Iris pigment epithelial cell (primary cell): ENCODE results near the gene TCF25.

ENCODE experiments used
- DNase-seq: peaks from one replicate; pipeline ENCODE4 v3.0.0-alpha.2; 2011; ENCODE audit warnings: low read depth

Gene TCF25

DNA sequence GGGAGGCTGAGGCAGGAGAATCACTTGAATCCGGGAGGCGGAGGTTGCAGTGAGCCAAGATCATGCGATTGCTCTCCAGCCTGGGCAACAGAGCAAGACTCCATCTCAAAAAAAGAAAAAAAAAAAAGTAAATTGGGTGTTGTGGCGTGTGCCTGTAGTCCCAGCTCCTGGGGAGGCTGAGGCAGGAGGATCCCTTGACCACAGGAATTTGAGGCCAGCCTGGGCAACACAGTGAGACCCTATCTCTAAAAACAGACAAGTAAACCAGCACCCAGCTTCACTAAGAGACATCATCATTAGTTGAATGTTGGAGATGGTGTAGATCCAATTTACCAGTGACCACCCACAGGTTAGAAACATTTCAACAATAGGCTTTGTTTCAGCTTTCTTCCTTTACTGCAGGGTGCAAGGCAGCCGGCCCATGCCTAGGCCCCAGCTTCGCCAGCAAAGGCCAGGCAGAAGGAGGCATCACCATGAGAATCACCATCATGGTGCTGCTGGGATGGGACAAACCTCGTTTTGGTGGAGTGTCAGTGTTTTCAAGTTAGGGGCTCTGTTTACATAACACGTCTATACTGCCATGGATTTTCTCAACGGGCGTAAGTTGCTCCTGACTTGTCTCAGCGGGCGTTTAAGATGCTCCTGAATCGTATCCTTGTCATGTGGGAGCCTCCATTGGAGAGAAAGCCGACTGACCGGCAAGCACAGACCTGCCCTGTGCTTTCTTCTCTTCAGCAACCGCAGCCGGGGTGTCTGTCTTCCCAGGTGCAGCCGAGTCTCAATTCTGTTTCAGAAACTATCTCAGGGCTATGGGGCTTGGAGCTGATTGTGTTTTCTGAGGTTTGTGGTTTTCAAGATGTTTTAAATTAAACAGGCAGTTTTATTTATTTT, 7.3 kb downstream of the TCF25 start:
- no peak for DNase-seq

DNA sequence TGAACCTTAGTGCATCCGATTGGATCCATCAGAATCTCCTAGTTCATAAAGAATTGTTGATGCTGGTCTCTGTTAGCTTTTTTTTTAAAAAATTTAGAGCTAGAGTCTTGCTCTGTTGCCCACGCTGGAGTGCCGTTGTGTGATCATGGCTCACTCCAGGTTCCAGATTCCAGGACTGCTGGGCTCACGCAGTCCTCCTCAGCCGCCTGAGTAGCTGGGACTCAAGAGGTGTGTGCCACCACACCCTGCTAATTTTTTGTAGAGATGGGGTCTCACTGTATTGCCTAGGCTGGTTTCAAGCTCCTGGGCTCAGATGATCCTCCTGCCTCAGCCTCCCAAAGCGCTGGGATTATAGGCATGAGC, 8.0 kb downstream of the TCF25 start:
- DNase-seq = no peak

DNA sequence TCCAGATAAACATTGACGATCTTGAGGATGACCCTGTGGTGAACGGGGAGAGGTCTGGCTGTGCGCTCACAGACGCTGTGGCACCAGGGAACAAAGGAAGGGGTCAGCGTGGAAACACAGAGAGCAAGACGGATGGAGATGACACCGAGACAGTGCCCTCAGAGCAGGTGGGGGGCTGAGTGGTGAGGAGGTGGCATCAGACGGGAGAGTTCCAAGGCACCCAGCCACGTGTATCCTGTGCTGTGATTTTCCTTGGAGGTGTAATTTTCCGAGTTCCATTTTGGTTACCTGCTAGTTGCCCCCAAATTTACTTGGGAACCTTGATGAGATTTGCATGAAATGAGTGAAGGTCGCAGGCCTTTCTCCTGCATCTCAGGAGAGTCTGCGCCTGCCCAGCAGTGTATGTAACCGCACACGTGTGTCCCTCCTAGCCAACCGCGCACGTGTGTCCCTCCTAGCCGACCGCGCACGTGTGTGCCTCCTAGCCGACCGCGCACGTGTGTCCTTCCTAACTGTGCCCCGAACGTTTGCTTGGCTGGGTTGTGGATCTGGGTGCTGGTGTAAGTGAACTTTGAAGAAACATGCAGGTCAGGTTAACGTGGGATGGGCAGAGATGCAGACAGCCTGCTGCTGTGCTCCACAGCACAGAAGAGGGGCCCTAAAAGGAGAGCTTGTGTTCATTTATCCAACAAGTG, 10.1 kb downstream of the TCF25 start:
- DNase-seq = no peak

DNA sequence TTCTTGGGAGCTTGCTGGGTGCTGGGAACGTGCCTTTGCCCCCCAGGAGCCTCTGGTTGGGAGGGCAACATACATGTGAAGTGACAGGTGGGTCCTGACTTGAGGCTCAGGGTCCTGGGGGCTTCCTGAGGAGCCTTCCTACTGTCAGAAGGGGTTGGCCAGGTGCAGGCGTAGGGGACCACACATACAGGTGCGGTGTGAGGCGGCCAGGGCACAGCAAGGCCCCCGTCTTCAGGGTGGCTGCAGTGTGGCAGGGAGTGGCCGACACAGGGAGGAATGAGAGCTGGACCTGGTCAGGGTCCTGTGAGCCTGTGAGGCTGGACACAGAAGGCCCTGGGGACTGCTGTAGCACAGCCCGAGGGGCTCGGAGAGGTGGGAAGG, 10.6 kb downstream of the TCF25 start:
- DNase-seq = no peak

DNA sequence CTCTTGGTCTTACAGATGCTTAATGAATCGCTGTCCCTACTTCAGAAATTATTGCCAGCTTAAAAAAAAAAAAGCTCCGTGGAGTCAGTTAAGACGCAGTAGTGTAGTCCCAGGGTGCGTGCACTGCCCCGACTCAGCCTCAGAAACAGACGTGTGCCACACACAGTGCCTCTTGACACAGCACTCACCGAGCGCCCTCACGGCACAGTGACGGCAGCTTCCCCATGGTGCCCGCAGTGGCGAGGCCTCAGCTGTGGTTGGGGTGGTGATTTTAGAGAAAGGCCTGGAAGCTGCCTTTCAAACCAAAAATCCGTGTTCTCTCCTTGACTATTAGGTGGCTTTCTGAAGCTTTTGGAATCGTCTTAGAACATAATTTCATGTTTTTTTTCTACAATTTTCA, 13.9 kb downstream of the TCF25 start:
- no peak for DNase-seq

DNA sequence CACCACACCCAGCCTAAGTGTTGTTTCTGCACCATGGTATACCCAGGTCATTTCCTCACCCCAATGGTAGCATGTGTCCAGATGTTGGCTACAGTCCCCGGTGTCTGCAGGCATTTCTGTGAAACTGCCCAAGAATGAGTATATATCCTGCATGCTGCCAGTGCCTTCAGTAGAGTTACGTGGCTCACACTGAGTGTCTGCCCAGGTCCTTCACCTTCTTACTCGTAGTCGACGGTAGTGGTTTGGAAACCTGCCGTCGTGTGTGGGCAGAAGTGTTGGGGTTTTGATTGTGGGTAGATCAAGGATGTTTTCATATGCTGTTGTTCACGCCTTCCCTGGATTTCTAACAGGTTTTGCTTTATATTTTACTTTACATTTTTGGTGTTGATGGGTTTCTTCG, 16.8 kb downstream of the TCF25 start:
- DNase-seq = no peak

DNA sequence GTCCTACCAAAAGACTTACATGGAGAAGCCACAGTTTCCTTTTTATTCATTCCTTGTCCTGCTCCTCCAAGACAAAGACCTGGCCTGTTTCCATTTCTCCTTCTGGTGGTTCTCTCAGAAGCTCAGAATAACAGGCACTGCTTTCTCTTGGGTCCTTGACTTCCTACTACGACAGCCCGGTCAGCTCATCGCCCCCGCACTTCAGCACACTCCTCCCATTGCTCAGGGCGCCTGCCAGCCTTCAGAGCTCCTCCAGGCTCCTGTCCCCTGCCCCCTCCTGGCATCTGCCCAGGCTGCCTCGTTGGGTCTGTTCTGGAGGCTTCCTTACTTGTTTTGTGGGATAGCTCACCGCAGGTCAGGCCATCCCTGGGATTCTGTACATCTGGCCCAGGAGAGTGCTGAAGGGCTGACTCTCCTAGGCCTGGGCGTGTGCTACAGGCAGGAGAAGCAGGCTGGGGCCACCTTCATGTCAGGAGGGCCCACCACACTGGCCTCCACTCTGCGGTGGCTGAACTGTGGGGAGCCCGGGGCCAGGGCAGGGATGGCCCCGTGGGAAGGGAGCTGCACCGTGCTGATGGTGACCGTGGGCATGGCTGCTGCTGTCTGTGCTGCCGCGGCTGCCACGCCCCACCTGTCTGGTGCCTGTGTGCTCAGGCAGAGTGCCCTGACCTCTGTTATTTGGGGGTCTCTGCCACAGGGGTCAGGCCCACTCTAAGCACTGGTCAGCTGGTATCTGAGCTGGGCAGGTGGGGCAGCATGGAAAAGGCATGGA, 17.7 kb downstream of the TCF25 start:
- no peak for DNase-seq

DNA sequence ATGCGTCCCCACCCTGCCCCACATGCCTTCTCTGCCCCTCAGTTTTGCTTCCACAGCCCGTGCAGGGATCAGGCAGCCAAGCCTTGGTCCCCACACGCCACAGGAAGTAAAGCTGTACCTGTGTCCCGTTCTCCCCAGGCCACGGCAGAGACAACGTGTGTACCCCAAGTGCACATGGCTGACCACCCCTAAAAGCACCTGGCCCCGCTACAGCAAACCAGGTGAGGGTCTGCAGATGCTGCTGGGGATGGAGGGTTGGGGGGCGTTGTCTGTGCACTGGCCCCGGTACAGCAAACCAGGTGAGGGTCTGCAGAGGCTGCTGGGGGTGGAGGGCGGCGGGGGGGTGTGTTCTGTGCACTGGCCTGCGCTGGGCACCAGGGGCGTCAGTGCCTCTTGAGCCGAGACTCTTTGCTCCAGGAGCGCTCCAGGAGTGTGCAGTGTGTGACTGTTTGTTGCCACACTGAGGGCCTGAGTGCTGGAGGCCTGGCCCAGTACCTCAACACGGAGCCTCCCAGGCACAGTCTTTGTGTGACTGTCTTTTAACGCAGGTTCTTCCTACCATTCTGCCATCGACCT, 18.8 kb downstream of the TCF25 start:
- DNase-seq = no peak

DNA sequence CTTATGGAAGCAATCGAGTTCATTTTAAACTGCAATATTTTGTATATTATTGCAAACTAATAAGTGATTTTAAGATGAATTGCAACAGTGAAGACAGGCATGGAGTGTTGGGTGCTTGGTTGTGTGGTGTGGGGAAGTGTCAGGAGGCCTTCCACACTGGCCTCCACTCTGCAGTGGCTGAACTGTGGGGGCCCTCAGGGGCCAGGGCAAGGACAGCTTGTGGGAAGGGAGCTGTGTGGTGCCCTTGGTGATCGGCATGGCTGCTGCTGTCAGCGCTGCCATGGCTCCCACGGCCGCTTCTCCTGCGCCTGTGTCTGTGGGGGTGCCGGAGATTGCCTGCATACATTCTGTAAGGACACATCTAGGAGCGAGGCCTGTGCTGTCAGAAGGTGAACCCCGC, 19.2 kb downstream of the TCF25 start:
- DNase-seq = no peak

DNA sequence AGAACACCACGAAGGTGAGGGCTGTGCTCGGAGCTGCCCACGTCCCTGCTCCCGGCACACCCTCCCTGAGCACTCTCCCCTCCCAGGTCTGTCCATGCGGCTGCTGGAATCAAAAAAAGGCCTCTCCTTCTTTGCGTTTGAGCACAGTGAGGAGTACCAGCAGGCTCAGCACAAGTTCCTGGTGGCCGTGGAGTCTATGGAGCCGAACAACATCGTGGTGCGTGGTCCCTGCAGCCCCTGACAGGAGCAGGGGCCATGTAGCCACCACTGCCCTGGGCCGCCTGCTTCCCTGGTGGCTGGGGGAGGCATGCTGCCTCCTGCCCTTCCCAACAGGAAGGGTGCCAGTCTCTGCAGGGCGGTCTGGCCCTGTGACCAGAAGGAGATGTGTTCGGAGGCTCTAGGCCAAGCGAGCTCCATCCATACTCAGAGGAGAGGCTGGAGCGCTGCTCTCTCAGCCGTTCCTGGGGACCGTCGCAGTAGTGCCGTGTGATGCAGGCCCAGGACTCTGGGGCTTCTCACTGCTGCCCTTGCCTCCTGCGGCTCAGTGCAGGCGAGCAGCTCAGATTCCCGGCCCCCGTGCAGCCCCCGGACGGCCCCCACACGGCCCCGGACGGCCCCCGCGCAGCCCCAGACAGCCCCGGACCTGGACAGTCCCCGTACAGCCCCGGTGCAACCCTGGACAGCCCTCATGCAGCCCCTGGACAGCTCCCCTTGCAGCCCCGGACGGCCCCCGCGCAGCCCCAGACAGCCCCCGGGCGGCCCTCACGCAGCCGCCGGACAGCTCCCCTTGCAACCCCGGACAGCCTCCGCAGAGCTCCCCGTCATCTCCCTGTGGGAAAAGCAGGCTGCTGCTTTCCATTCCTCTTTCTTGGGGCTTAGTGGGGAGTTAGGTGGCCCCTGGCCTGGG, 20.5 kb downstream of the TCF25 start:
- no peak for DNase-seq

DNA sequence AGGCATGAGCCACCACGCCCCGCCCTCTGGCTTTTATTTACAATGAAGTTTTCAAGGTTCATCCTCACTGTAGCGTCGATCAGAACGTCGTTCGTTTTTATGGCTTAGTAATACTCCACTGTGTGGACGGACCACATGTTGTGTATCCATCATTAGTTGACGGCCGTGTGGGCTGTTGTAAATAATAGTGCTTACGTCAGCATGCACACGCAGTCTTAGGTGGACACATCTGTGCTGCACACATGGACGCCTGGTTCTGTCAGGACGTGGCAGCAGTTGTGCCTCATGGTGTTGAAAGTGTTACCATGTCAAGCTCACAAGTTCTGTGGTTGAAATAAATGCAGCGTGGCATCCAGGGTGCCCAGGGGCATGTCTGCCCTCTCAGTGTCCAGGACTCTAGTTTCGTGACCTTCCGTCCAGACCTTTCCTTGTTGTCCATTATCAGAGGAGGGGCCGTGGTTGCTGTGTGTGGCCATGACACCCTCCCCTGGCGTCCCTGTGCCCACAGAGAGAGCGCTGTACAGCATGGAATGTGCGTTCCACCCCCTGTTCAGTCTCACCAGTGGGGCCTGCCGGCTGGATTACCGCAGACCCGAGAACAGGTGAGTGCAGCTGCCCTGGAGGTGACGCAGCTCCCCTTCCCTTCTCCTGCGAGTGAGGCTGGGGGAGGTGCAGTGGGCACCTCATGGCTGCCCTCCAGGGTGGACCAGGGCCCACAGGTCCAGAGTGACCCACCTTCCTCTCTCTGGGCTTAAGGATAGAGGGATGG, 22.3 kb downstream of the TCF25 start:
- DNase-seq = no peak

DNA sequence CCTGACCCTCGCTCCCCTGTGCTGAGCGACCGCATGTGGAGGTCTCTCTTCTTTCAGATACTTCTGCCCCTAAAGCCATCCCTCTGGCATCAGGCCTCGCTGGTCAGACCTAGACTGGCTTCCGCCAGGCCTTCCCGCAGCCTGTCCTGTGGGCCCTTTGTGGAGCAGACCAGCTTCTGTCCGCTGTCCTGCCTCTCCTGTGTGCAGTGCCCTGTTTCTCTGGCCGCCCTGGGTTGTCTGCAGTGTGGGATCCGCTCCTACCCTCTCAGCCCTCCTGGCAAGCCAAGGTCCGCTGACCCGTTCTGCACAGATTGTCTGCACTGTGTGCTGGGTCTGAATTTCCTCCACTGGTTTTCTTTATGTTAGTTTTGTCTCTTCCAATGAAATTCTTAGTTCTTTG, 23.8 kb downstream of the TCF25 start:
- no peak for DNase-seq

DNA sequence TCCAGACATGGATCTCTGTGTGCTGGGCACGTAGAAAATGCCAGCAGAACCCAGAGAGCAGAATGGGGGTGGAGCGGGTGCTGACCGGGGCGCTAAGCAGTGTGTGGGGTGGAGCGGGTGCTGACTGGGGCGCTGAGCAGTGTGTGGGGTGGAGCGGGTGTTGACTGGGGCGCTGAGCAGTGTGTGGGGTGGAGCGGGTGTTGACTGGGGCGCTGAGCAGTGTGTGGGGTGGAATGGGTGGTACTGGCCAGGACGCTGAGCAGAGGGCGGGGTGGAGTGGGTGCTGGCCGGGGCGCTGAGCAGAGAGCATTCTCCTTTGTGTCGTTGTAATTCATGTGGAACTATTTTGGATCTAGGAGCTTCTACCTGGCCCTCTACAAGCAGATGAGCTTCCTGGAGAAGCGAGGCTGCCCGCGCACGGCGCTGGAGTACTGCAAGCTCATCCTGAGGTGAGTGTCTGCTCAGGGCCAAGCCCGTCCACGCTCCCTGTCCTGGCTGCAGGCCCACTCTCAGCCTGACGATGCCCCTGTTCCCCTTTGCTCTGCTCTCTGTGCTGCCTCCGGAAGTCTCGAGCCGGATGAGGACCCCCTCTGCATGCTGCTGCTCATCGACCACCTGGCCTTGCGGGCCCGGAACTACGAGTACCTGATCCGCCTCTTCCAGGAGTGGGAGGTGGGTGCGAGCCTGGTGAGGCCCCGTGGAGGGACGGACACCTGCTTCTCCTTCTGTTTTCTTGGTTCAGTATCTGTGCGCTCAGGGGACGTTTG, 25.0 kb downstream of the TCF25 start:
- DNase-seq = no peak

DNA sequence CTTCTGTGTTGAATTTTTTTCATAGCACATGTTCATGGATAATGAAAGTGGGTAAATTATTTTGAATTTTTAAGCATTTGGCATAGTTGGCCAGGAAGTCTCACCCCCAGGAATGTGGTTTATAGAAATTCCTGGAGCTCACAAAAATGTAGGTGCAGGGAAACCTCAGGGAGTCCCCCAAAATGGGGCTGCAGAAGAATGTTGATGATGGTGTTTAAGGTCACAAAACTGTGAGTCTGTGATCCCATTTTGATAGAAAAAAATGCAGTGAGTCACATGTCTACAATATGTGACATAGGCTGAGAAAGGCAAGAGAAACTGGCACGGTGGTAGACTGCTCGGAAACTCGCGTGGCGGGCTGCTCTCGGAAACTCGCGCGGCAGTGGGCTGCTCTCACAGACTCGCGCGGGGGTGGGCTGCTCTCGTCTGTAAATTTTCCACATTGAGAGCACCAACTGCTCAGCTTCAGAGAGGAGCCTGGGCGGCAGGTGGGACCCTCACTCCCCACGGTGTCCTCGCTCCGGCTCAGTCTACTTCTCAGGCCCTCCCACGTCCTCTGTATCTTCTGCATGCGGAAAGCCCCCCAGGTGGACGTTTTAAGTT, 26.6 kb downstream of the TCF25 start:
- no peak for DNase-seq

DNA sequence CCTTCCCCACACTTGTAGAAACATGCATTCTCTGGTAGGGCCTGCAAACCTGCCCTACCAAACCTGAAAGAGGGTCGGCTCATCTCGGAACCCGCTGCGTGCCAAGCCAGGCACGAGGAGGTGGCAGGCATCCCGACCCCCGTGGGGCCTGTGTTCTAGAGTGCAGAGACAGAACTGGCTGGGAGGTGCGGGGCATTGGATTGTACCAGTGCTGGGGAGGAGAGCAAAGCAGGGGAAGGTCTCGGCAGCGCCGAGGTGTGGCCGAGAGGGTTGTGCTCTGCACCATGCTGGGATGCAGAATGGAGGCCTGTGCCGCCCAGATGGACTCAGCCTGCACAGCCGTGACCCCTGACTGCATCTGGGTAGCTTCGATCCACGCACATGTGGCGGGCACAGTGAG, 27.5 kb downstream of the TCF25 start:
- DNase-seq = no peak

DNA sequence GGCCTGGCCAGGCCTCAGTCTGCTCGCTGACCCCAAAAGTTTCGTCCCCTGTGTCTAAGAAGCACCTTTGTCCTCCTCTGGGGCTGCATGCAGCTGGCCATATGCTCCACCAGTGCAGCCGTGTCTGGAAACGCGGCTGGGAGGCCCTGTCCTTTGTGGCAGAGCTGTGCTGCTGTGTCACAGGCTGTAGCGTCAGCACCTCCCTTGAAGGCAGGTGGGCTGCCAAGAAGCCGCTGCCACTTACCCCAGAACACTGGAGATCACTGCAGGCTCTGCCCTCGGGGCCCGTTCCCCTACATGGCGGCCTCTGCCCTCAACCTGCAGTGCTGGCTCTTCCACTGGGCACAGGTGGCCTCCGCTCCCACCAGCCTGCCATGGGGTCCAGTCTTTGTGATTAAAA, 29.6 kb downstream of the TCF25 start:
- DNase-seq = no peak

DNA sequence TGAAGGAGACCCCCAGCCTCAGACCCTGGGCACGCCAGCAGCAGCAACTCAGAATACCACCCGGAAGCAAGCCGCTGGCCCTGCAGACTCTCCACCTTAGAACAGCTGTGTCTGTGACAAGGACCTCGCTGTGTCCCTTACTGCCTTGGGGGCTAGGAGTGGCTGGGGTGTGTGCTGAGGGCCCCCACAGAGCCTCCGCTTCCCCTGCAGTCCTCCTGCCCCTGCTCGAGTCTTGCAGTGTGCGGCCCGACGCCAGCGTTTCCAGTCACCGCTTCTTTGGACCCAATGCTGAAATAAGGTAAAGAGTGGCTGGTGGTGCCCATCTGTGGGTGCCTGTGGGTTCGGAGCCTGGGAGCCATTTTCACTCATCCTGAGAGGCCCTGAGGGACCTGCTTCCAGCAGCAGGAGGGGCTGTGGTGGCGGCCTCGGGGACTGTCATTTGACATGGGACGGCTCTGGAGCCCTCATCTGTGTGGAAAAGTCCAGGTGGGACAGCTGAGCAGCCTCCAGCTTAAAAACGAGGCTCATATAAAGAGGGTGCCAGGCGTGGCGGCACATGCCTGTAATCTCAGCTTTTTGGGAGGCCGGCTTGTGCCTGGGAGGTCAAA, 30.6 kb downstream of the TCF25 start:
- no peak for DNase-seq

DNA sequence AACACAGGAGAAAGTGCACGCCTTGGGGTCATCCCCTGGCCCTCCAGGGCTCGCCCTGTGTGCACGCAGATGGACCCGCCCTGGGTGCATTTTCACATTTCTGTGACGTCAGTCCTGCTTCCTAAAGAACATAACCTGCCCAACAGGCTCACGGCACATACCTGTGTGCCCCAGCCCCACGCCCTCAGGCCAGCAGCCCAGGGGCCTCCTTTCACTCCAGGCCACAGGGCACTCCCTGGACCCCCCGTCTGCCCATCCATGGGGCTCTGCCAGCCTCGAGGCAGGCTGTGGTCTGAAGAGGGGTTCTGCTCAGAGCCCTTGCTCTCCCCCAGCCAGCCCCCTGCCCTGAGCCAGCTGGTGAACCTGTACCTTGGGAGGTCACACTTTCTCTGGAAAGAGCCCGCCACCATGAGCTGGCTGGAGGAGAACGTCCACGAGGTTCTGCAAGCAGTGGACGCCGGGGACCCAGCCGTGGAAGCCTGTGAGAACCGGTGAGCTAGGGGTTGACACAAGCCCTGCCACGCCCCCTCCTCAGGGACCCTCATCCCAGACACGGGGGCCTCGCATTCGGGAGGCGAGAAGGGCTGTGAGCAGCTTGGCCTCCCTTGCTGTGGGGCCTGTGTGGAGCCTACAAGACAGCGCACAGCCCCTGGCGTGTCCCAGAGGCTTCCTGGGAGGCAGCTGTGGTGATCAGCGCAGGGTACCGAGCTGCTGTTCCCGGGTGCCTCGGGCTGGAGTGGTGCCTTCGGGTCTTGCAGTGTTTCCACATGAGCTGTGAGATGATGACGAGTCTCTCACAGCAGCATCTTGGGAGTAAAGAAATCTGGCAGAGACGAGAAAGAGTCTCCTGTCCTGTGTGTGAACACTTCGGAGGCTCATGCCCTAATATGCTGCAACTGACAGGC, 31.5 kb downstream of the TCF25 start:
- no peak for DNase-seq
